HepG2 (cell line): ENCODE data around the gene PSKH1. TPM values are rescaled to one million over a fixed set of nuclear protein-coding genes. Genes with fewer than 3 reads are reported as not detected.

Source experiments
- CCAR2 ChIP-seq: fragments of 200-400 bp; formaldehyde crosslinking; optimal IDR thresholded peaks from 2 replicates; pipeline ENCODE3; 2018; ENCODE audit warnings: low read depth, mild to moderate bottlenecking, low read length, moderate library complexity
- MAX ChIP-seq: IDR thresholded peaks from 2 replicates; pipeline ENCODE4 v1.6.1; 2012; ENCODE audit warnings: inconsistent platforms
- MBNL3 ChIP-seq: fragments of 250-450 bp; sonication (Bioruptor Pico); conservative IDR thresholded peaks from 2 replicates; pipeline ENCODE4 v1.8.0; 2022; ENCODE audit warnings: mild to moderate bottlenecking, inconsistent platforms
- MIER2 ChIP-seq: IDR thresholded peaks from 2 replicates; pipeline ENCODE4 v1.6.1; 2016; ENCODE audit warnings: missing biosample characterization, missing genetic modification reagents
- POLR2A ChIP-seq, 2 experiments: IDR thresholded peaks; 2 replicates each; pipeline ENCODE4 v1.6.1; 2011; ENCODE audit warnings: low read depth in 2 of 2, low read length in 2 of 2, mild to moderate bottlenecking in 1 of 2, moderate library complexity in 1 of 2; ENCODE audit not compliant: insufficient read depth in 1 of 2
- ZFP90 ChIP-seq: sonication (generic); formaldehyde crosslinking; IDR thresholded peaks from 2 replicates; pipeline ENCODE4 v1.8.0; 2022; ENCODE audit warnings: missing genetic modification reagents, mild to moderate bottlenecking, inconsistent platforms, borderline replicate concordance
- ZMYM4 ChIP-seq: sonication (generic); formaldehyde crosslinking; IDR thresholded peaks from 2 replicates; pipeline ENCODE4 v1.8.1; 2023; ENCODE audit warnings: mild to moderate bottlenecking, missing genetic modification reagents
- ZNF18 ChIP-seq: sonication (generic); formaldehyde crosslinking; IDR thresholded peaks from 2 replicates; pipeline ENCODE4 v1.8.0; 2022; ENCODE audit warnings: mild to moderate bottlenecking, missing genetic modification reagents; ENCODE audit not compliant: insufficient replicate concordance
- ZNF24 ChIP-seq: fragments of 450-650 bp; IDR thresholded peaks from 2 replicates; pipeline ENCODE4 v1.6.1; 2017; ENCODE audit warnings: antibody characterized with exemption, mild to moderate bottlenecking
- ZNF407 ChIP-seq: sonication (generic); formaldehyde crosslinking; IDR thresholded peaks from one replicate; pipeline ENCODE4 v1.5.1; 2020; ENCODE audit warnings: mild to moderate bottlenecking, missing genetic modification reagents; ENCODE audit errors: not compliant biosample characterization
- ZNF460 ChIP-seq: sonication (generic); formaldehyde crosslinking; IDR thresholded peaks from 2 replicates; pipeline ENCODE4 v1.5.1; 2020; ENCODE audit warnings: missing genetic modification reagents, mild to moderate bottlenecking, borderline replicate concordance
- polyA plus RNA-seq, 8 experiments: library from polyadenylated mRNA; depleted of rRNA in 3 of 8; stranded (reverse) in 7 of 8; unstranded in 1 of 8; fragments of >200 nt; fragmentation: Illumina TruSeq in 4 of 8; extraction: Trizol in 4 of 8; gene quantifications; 2 replicates each; pipeline versions ENCODE4 v1.2.1 to v1.2.3, GENCODE V29; 2011 to 2016; ENCODE audit warnings: low read depth in 4 of 8, missing spikeins in 1 of 8, mixed read lengths in 1 of 8; ENCODE audit not compliant: insufficient read depth in 1 of 8
- total RNA-seq, 5 experiments: library from RNA; depleted of rRNA; stranded (reverse); fragments of >200 nt; fragmentation: Illumina TruSeq; extraction: Trizol; gene quantifications; 2 replicates each; pipeline ENCODE4 v1.2.3, GENCODE V29; 2016; ENCODE audit warnings: low read depth in 1 of 5
- TF ChIP-seq, protein P1 (sequence below): sonication (generic); formaldehyde crosslinking; IDR thresholded peaks from 2 replicates; pipeline ENCODE4 v1.5.1; 2020; ENCODE audit warnings: missing genetic modification reagents, mild to moderate bottlenecking, borderline replicate concordance
- TF ChIP-seq, protein P2 (sequence below): sonication (generic); formaldehyde crosslinking; IDR thresholded peaks from 2 replicates; pipeline ENCODE4 v1.4.0; 2020; ENCODE audit warnings: missing genetic modification reagents

Gene PSKH1
- total and polyA plus RNA-seq, 2 of the 13 experiments (the other 11 are each of a cell fraction or from before 2014, with no cell fraction given), result 8.4 to 19.1 TPM

DNA sequence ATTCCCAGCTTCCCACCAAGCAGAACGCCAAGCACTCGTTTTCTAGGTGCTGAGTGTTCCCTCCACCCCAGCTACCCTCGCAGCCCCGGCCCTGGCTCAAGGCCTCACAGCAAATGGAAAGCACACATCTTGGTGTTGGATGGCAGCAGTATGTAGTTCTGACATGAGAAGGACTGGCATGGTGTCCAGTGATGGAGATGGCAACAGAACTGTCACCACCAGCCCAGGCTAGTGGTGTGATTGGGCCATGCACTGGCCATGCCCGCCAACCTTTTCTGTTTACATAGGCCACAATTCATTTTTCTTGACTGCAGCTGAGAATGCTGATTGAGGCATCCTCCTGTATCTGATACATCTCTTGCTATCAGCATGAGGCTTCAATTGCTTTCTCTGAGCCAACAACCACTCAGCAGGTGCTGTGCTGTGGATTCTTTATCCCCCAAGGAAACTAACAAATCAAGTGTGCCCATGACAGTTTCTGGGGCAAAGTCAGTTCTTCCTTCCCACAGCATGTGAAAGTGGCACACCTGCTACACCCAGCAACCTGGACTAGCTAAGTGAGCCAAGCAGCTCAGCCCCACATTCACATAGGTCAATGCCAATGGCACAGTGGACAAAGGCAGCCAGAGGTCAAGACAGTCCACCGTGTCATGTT lies 71.5 kb downstream of the PSKH1 start (continued):
- TF ChIP-seq CCAR2 (no peak), MAX (no peak), ZNF407 (CRISPR knock-in tag) (no peak), ZFP90 (CRISPR knock-in tag) (no peak), ZNF24 (no peak), ZNF460 (CRISPR knock-in tag) (no peak), MIER2 (CRISPR knock-in tag) (no peak), MBNL3 (no peak), ZNF18 (CRISPR knock-in tag) (no peak), POLR2A (IDR thresholded peaks at IDR 0.05; ENCODE audit: insufficient read depth in 1 of 2, low read depth in 2 of 2, low read length in 2 of 2) (peak; percentile 23 to 53; a peak in 2 of 4 replicates), ZMYM4 (no peak)
- TF ChIP-seq, protein P1, sequence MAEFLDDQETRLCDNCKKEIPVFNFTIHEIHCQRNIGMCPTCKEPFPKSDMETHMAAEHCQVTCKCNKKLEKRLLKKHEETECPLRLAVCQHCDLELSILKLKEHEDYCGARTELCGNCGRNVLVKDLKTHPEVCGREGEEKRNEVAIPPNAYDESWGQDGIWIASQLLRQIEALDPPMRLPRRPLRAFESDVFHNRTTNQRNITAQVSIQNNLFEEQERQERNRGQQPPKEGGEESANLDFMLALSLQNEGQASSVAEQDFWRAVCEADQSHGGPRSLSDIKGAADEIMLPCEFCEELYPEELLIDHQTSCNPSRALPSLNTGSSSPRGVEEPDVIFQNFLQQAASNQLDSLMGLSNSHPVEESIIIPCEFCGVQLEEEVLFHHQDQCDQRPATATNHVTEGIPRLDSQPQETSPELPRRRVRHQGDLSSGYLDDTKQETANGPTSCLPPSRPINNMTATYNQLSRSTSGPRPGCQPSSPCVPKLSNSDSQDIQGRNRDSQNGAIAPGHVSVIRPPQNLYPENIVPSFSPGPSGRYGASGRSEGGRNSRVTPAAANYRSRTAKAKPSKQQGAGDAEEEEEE (CRISPR knock-in tag), result no peak
- TF ChIP-seq, protein P2, sequence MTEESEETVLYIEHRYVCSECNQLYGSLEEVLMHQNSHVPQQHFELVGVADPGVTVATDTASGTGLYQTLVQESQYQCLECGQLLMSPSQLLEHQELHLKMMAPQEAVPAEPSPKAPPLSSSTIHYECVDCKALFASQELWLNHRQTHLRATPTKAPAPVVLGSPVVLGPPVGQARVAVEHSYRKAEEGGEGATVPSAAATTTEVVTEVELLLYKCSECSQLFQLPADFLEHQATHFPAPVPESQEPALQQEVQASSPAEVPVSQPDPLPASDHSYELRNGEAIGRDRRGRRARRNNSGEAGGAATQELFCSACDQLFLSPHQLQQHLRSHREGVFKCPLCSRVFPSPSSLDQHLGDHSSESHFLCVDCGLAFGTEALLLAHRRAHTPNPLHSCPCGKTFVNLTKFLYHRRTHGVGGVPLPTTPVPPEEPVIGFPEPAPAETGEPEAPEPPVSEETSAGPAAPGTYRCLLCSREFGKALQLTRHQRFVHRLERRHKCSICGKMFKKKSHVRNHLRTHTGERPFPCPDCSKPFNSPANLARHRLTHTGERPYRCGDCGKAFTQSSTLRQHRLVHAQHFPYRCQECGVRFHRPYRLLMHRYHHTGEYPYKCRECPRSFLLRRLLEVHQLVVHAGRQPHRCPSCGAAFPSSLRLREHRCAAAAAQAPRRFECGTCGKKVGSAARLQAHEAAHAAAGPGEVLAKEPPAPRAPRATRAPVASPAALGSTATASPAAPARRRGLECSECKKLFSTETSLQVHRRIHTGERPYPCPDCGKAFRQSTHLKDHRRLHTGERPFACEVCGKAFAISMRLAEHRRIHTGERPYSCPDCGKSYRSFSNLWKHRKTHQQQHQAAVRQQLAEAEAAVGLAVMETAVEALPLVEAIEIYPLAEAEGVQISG, result no peak
